H1 (cell line): ENCODE data around the gene PLA2R1. TPM values are rescaled to one million over a fixed set of nuclear protein-coding genes. Genes with fewer than 3 reads are reported as not detected.

ENCODE experiments used
- CTCF ChIA-PET: fragments of 300-600 bp; sonication (Branson Sonifier 250); formaldehyde crosslinking; loops from one replicate; lab custom pipeline; 2021; ENCODE audit not compliant: partially characterized antibody; lab: Charles Lee
- POLR2A ChIA-PET: fragments of 300-600 bp; sonication (Branson Sonifier 250); formaldehyde crosslinking; loops from one replicate; lab custom pipeline; 2021; ENCODE audit warnings: inconsistent platforms; ENCODE audit not compliant: partially characterized antibody; lab: Charles Lee
- DNase-seq, 2 experiments: peaks; one replicate each; pipeline versions ENCODE4 v3.0.0 to v3.0.0-alpha.2; 2010 to 2022; ENCODE audit warnings: low spot score in 2 of 2, low read depth in 1 of 2, mixed read lengths in 1 of 2
- FAIRE-seq: peaks from 2 replicates; lab custom pipeline; 2011; peaks lifted over from hg19 to GRCh38; lab: Jason Lieb, UNC
- H2AFZ ChIP-seq: 2 replicates; pipeline ENCODE4 v1.8.1; 2012; ENCODE audit warnings: low read length, inconsistent platforms
- H2AK5ac ChIP-seq: 2 replicates; pipeline ENCODE4 v1.6.1; 2013; ENCODE audit warnings: low read depth, low read length
- H2BK120ac ChIP-seq: replicated peaks from 2 replicates; pipeline ENCODE3; 2013; ENCODE audit warnings: low read depth, low read length, inconsistent platforms
- H2BK12ac ChIP-seq: 2 replicates; pipeline ENCODE4 v1.6.1; 2013; ENCODE audit warnings: low read depth, low read length
- H2BK15ac ChIP-seq: 2 replicates; pipeline ENCODE4 v1.6.1; 2013; ENCODE audit warnings: low read length
- H2BK20ac ChIP-seq: 2 replicates; pipeline ENCODE4 v1.6.1; 2013; ENCODE audit warnings: low read length
- H2BK5ac ChIP-seq: 2 replicates; pipeline ENCODE4 v1.6.1; 2013; ENCODE audit warnings: low read depth, low read length
- H3K14ac ChIP-seq: 2 replicates; pipeline ENCODE4 v1.6.1; 2013; ENCODE audit warnings: inconsistent platforms; ENCODE audit not compliant: insufficient read length
- H3K18ac ChIP-seq: 2 replicates; pipeline ENCODE4 v1.6.1; 2013; ENCODE audit warnings: low read length; ENCODE audit errors: extremely low read depth
- H3K23ac ChIP-seq: 2 replicates; pipeline ENCODE4 v1.6.1; 2013; ENCODE audit warnings: inconsistent platforms; ENCODE audit not compliant: insufficient read length
- H3K23me2 ChIP-seq: 2 replicates; pipeline ENCODE4 v1.6.1; 2013; ENCODE audit warnings: low read depth, low read length
- H3K27ac ChIP-seq: 2 replicates; pipeline ENCODE4 v1.6.1; 2011; ENCODE audit warnings: low read depth, low read length, inconsistent platforms
- H3K27me3 ChIP-seq, 4 experiments: replicated peaks in 1 of 4; 1 replicate in 1 of 4; 2 replicates in 3 of 4; pipeline versions ENCODE4 v1.6.1 to v1.8.1; 2011 to 2013; ENCODE audit warnings: low read length in 3 of 4, mild to moderate bottlenecking in 3 of 4, inconsistent platforms in 2 of 4, mixed read lengths in 2 of 4, moderate library complexity in 1 of 4; ENCODE audit not compliant: control insufficient read depth in 3 of 4, insufficient read depth in 3 of 4; ENCODE audit errors: extremely low read depth in 1 of 4
- H3K36me3 ChIP-seq, 4 experiments: 2 replicates each; pipeline versions ENCODE4 v1.6.1 to v1.8.1; 2011 to 2013; ENCODE audit warnings: mild to moderate bottlenecking in 4 of 4, low read length in 3 of 4, moderate library complexity in 2 of 4, control low read depth in 1 of 4, inconsistent platforms in 1 of 4; ENCODE audit not compliant: insufficient read depth in 4 of 4, control insufficient read depth in 2 of 4
- H3K4ac ChIP-seq: replicated peaks from 2 replicates; pipeline ENCODE3; 2013; ENCODE audit warnings: low read length, low read depth, mixed read lengths, inconsistent platforms; ENCODE audit not compliant: insufficient read length
- H3K4me1 ChIP-seq, 4 experiments: replicated peaks in 1 of 4; 1 replicate in 1 of 4; 2 replicates in 3 of 4; pipeline versions ENCODE4 v1.6.1 to v1.8.1; 2011 to 2013; ENCODE audit warnings: low read length in 3 of 4, inconsistent platforms in 2 of 4, mixed read lengths in 1 of 4; ENCODE audit not compliant: insufficient read depth in 4 of 4, control insufficient read depth in 3 of 4
- H3K4me2 ChIP-seq, 2 experiments: 2 replicates each; pipeline versions ENCODE4 v1.6.1 to v1.8.1; 2011 to 2013; ENCODE audit warnings: low read depth in 2 of 2, low read length in 2 of 2, control low read depth in 1 of 2, inconsistent platforms in 1 of 2, mild to moderate bottlenecking in 1 of 2; ENCODE audit not compliant: insufficient read depth in 1 of 2
- H3K4me3 ChIP-seq, 4 experiments: fragments of 200-600, 300-600 bp in 1 of 4; sonication (generic), shearing (Covaris generic), sonication (Bioruptor Twin) in 1 of 4; 2 replicates each; pipeline versions ENCODE4 v1.5.1 to v1.8.1; 2011 to 2016; ENCODE audit warnings: low read length in 4 of 4, low read depth in 3 of 4, control low read depth in 2 of 4, inconsistent platforms in 2 of 4, mild to moderate bottlenecking in 2 of 4, mixed read lengths in 1 of 4, moderate library complexity in 1 of 4; ENCODE audit not compliant: insufficient read depth in 2 of 4; ENCODE audit errors: extremely low read depth in 1 of 4
- H3K56ac ChIP-seq: replicated peaks from 2 replicates; pipeline ENCODE3; 2013; ENCODE audit warnings: low read depth, mild to moderate bottlenecking, mixed read lengths, low read length, inconsistent platforms; ENCODE audit not compliant: insufficient read length
- H3K79me1 ChIP-seq: 2 replicates; pipeline ENCODE4 v1.6.1; 2013; ENCODE audit warnings: low read depth, low read length, control low read depth
- H3K79me2 ChIP-seq, 2 experiments: 2 replicates each; pipeline versions ENCODE4 v1.6.1 to v1.8.1; 2012 to 2013; ENCODE audit warnings: low read length in 2 of 2, mild to moderate bottlenecking in 2 of 2, inconsistent platforms in 1 of 2; ENCODE audit not compliant: insufficient read depth in 2 of 2, control insufficient read depth in 1 of 2
- H3K9ac ChIP-seq, 4 experiments: replicated peaks in 1 of 4; 1 replicate in 1 of 4; 2 replicates in 3 of 4; pipeline versions ENCODE4 v1.6.1 to v1.8.1; 2011 to 2013; ENCODE audit warnings: low read depth in 3 of 4, low read length in 3 of 4, control low read depth in 2 of 4, mild to moderate bottlenecking in 2 of 4, moderate library complexity in 2 of 4, inconsistent platforms in 1 of 4; ENCODE audit errors: extremely low read depth in 1 of 4
- H3K9me3 ChIP-seq, 2 experiments: 2 replicates each; pipeline versions ENCODE4 v1.6.1 to v1.8.1; 2012 to 2013; ENCODE audit warnings: mild to moderate bottlenecking in 2 of 2, moderate library complexity in 2 of 2, control low read depth in 1 of 2, inconsistent platforms in 1 of 2, low read depth in 1 of 2, low read length in 1 of 2, mixed read lengths in 1 of 2; ENCODE audit not compliant: insufficient read depth in 2 of 2
- H4K20me1 ChIP-seq, 2 experiments: replicated peaks in 1 of 2; 2 replicates each; pipeline versions ENCODE3 to v1.8.1; 2011 to 2013; ENCODE audit warnings: inconsistent platforms in 2 of 2, low read length in 2 of 2, mild to moderate bottlenecking in 1 of 2; ENCODE audit not compliant: insufficient read depth in 2 of 2, control insufficient read depth in 1 of 2
- H4K5ac ChIP-seq: 2 replicates; pipeline ENCODE4 v1.6.1; 2013; ENCODE audit warnings: low read length, low read depth, mixed read lengths, inconsistent platforms; ENCODE audit not compliant: insufficient read length
- H4K8ac ChIP-seq: 2 replicates; pipeline ENCODE4 v1.8.0; 2013; ENCODE audit warnings: mild to moderate bottlenecking, moderate library complexity, low read length, inconsistent platforms; ENCODE audit not compliant: insufficient read depth; ENCODE audit errors: extremely low read depth
- H4K91ac ChIP-seq: replicated peaks from 2 replicates; pipeline ENCODE3; 2013; ENCODE audit warnings: low read length, mixed read lengths, inconsistent platforms; ENCODE audit not compliant: insufficient read length
- BACH1 ChIP-seq: IDR thresholded peaks from 2 replicates; pipeline ENCODE4 v1.6.1; 2012; ENCODE audit warnings: low read length, improper control_type of control experiment
- PHF8 ChIP-seq: fragments of 200-600 bp; sonication (generic); conservative IDR thresholded peaks from 2 replicates; pipeline ENCODE4 v1.7.1; 2012; ENCODE audit warnings: low read depth, mild to moderate bottlenecking, inconsistent platforms, low read length, moderate library complexity
- SP2 ChIP-seq: IDR thresholded peaks from 2 replicates; pipeline ENCODE4 v1.6.1; 2012; ENCODE audit warnings: mild to moderate bottlenecking, low read length, inconsistent platforms
- WGBS, 2 experiments: shearing (Covaris generic) in 1 of 2; methylation state at CpG; one replicate each; pipeline versions ENCODE4 v1.1.6 to v1.1.7; 2013 to 2015; ENCODE audit warnings: low lambda C conversion rate in 2 of 2, mixed read lengths in 2 of 2, inconsistent platforms in 1 of 2, low coverage in 1 of 2, missing lambda C conversion rate in 1 of 2; ENCODE audit not compliant: insufficient replicate concordance in 2 of 2, insufficient coverage in 1 of 2, insufficient read length in 1 of 2; ENCODE audit errors: extremely low coverage in 1 of 2, missing lambda C conversion rate in 1 of 2; 5-methylcytosine and 5-hydroxymethylcytosine counted together
- polyA plus RNA-seq, 7 experiments: library from polyadenylated mRNA; depleted of rRNA in 3 of 7; stranded (reverse) in 5 of 7; unstranded in 2 of 7; fragments of >200 nt in 5 of 7; fragments of 200-250 nt in 2 of 7; gene quantifications; 1 replicate in 5 of 7; 2 replicates in 1 of 7; 4 replicates in 1 of 7; pipeline versions ENCODE4 v1.2.1 to v1.2.3, GENCODE V29; 2011 to 2013; ENCODE audit warnings: missing spikeins in 2 of 7, mixed read lengths in 2 of 7
- total RNA-seq: library from RNA; stranded (reverse); fragmentation: NEBNext Ultra II Directional; extraction: Animal tissue kit (Norgen Biotek cat#: 25700); gene quantifications from 2 replicates; pipeline ENCODE4 v1.2.1, GENCODE V29; 2021

PLA2R1 gene
- total and polyA plus RNA-seq, 2 of the 8 experiments (the other 6 are each of a cell fraction or from before 2014, with no cell fraction given): 0.65 to 1.5 TPM

DNA sequence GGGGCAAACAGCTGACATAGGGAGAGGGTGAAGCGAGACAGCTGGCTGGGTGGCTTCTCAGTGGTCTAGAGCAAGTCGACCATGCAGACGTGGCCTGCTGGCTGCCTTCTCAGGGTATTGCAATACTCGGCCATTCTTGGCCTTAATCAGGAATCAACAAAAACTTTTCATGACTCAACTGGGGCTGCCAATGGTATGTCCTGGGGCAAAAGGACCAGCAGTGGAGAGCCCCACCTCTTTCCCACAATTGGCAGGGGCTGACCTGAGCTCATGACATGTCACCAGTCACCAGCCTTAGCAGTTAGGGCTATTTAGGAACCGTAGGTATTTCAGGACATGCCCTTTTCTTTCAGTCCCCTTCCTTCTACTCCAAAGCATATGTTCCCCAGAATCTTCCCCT lies 19.1 kb downstream of the PLA2R1 start:
- Histone ChIP-seq H3K56ac (no peak overlapping the region), H4K5ac (no peak overlapping the region), H2BK120ac (no peak overlapping the region), H2AK5ac (no peak overlapping the region), H2BK12ac (no peak overlapping the region), H4K91ac (no peak overlapping the region), H3K23me2 (no peaks in the 10 kb centered on the region; the same call in 1 of the 2 replicates), H3K4me2 (no peak overlapping the region), H2BK20ac (no peak overlapping the region), H4K20me1 (no peaks in the 10 kb centered on the region), H2BK5ac (no peak overlapping the region), H2AFZ (no peak overlapping the region), H3K79me2 (no peaks in the 10 kb centered on the region), H3K27ac (no peak overlapping the region), H3K9me3 (no peaks in the 10 kb centered on the region), H3K23ac (no peak overlapping the region), H3K9ac (no peak overlapping the region), H3K36me3 (no peaks in the 10 kb centered on the region), H2BK15ac (no peak overlapping the region), H3K27me3 (no peaks in the 10 kb centered on the region), H3K79me1 (no peaks in the 10 kb centered on the region), H3K4ac (no peak overlapping the region), H3K18ac (no peak overlapping the region), H3K4me1 (peaks cover 0 to 8% (median 2%) of the 10 kb centered on the region in 4 experiments; a peak in 4 of 7 replicates), H4K8ac (no peak overlapping the region; the same call in 1 of the 2 replicates), H3K14ac (no peak overlapping the region), H3K4me3 (no peak overlapping the region)
- TF ChIP-seq PHF8 (no peak), SP2 (no peak), BACH1 (no peak)
- ChIA-PET CTCF (interaction anchor here (1.4 kb wide), 1 partner anchor 24 kb away, joined by 3 read pairs; no protein-coding TSS in a partner anchor), POLR2A (interaction anchor here (0.6 to 1.2 kb wide), 2 partner anchors 11 to 648 kb away, joined by 3 read pairs; no protein-coding TSS in a partner anchor)
- DNase-seq (no peak), FAIRE-seq (no peak)
- WGBS, 2 experiments: 78% methylated on average over 5 of the region's 5 CpGs; no CpG with 5 or more reads in 1 of the 2 experiments
